Body of pancreas (tissue), 4 donors: ENCODE data around the gene LRRC10. TPM values are rescaled to one million over a fixed set of nuclear protein-coding genes. Genes with fewer than 3 reads are reported as not detected.

Source experiments
- ATAC-seq: fragments of 150-250 bp; one replicate; pipeline ENCODE4 v1.9.1; 2016
- DNase-seq, 4 donors: peaks; one replicate each; pipeline ENCODE4 v3.0.0-alpha.2; 2019
- H3K27ac ChIP-seq, 4 donors: fragments of 200-600 bp; sonication (generic); 1 replicate in 3 of 4; 2 replicates in 1 of 4; pipeline versions ENCODE4 v1.5.1 to v1.6.1; 2016 to 2019; ENCODE audit warnings: mild to moderate bottlenecking in 1 of 4, mixed read lengths in 1 of 4, moderate library complexity in 1 of 4
- H3K27me3 ChIP-seq, 2 donors: fragments of 200-600 bp; sonication (generic); one replicate each; pipeline ENCODE4 v1.6.0; 2016; ENCODE audit warnings: mild to moderate bottlenecking in 1 of 2
- H3K36me3 ChIP-seq, 2 donors: fragments of 200-600 bp; sonication (generic); replicated peaks in 1 of 2; 2 replicates each; pipeline ENCODE4 v1.5.1; 2016; ENCODE audit warnings: low read depth in 2 of 2; ENCODE audit not compliant: insufficient read depth in 1 of 2
- H3K4me1 ChIP-seq: fragments of 200-600 bp; sonication (generic); one replicate; pipeline ENCODE4 v1.6.0; 2016
- H3K4me3 ChIP-seq, 2 donors: fragments of 200-600 bp; sonication (generic); 1 replicate in 1 of 2; 2 replicates in 1 of 2; pipeline ENCODE4 v1.5.1; 2016 to 2019
- H3K9me3 ChIP-seq, 3 donors: fragments of 200-600 bp; sonication (generic); 1 replicate in 2 of 3; 2 replicates in 1 of 3; pipeline ENCODE4 v1.5.1; 2016
- CTCF ChIP-seq, 7 experiments: fragments of 450-650 bp in 4 of 7; fragments of 200-600 bp in 3 of 7; sonication (generic) in 3 of 7; IDR thresholded peaks; one replicate each; pipeline ENCODE4 v1.5.1; 2016 to 2019; ENCODE audit warnings: antibody characterized with exemption in 7 of 7
- POLR2A ChIP-seq, 3 donors: fragments of 450-650 bp; IDR thresholded peaks; one replicate each; pipeline ENCODE4 v1.6.1; 2016; ENCODE audit warnings: antibody characterized with exemption in 3 of 3, mild to moderate bottlenecking in 2 of 3
- WGBS, 2 donors: methylation state at CpG; one replicate each; pipeline ENCODE4 v1.1.5; 2017; 5-methylcytosine and 5-hydroxymethylcytosine counted together
- intact Hi-C: fragments of 100-400 bp; cut with DNase I; formaldehyde crosslinking; loops from one replicate; pipeline ENCODE4 v1.15.1; 2023
- total RNA-seq, 2 donors: library from RNA; depleted of rRNA; stranded (reverse); fragments of >200 nt; gene quantifications; one replicate each; pipeline ENCODE4 v1.1.0, GENCODE V29; 2016

Gene LRRC10
- total RNA-seq, 2 donors from 2014 or later: not detected

- H3K4me3 ChIP-seq: no peak overlapping the region
- H3K4me1 ChIP-seq: peaks cover 11% of the 10 kb centered on the region
- H3K27me3 ChIP-seq: no peaks in the 10 kb centered on the region
- H3K9me3 ChIP-seq: no peaks in the 10 kb centered on the region
- H3K36me3 ChIP-seq: peaks cover 0 to 42% of the 10 kb centered on the region in 2 donors
- TF ChIP-seq CTCF (IDR thresholded peaks at IDR 0.05): no peak
- no peak for TF ChIP-seq POLR2A (IDR thresholded peaks at IDR 0.05)
- 88 to 95% methylated on average over 2 of the region's 2 CpGs for WGBS, 2 donors
- DNase-seq: no peak
- intact Hi-C loops: loop anchor here (10.0 kb wide), 1 partner anchor 294 kb away; no protein-coding TSS in a partner anchor
- no peak for ATAC-seq
- H3K27ac ChIP-seq: no peak overlapping the region
These were observed 21.6 kb downstream of the LRRC10 start for GRCh38 chr12:69589082-69589481.

- DNase-seq (no peak), ATAC-seq (no peak)
- TF ChIP-seq CTCF (IDR thresholded peaks at IDR 0.05) (no peak), POLR2A (IDR thresholded peaks at IDR 0.05) (no peak)
- Histone ChIP-seq H3K27ac (no peak overlapping the region), H3K27me3 (no peaks in the 10 kb centered on the region), H3K4me1 (peaks cover 11% of the 10 kb centered on the region), H3K9me3 (no peaks in the 10 kb centered on the region), H3K36me3 (peaks cover 0 to 38% of the 10 kb centered on the region in 2 donors), H3K4me3 (no peak overlapping the region)
- intact Hi-C loops: loop anchor here (10.0 kb wide), 1 partner anchor 294 kb away; no protein-coding TSS in a partner anchor
- 86 to 87% methylated on average over 4 of the region's 4 CpGs for WGBS, 2 donors
These were observed 22.2 kb downstream of the LRRC10 start for GRCh38 chr12:69588527-69588926.

GRCh38 chr12:69585189-69586062 lies 25.3 kb downstream of the LRRC10 start, which contains the start of gene CCT2:
Gene CCT2 (plus strand): TSS chr12:69585459. CDS start chr12:69585522, 63 bp downstream.
- Histone ChIP-seq H3K36me3 (peaks cover 0 to 25% of the 10 kb centered on the region in 2 donors), H3K27me3 (no peaks in the 10 kb centered on the region), H3K27ac (peak within 1 kb of the TSS; percentile 59 to 85 (median 75)), H3K4me1 (peaks cover 11% of the 10 kb centered on the region), H3K9me3 (no peaks in the 10 kb centered on the region), H3K4me3 (peak within 1 kb of the TSS; percentile 90 to 99)
- peak; percentile 68 to 90 (median 89) for TF ChIP-seq POLR2A (IDR thresholded peaks at IDR 0.05)
- TF ChIP-seq CTCF (IDR thresholded peaks at IDR 0.05): peak in 4 of 7 experiments; percentile 20 to 35 (median 29)
- DNase-seq (peak; percentile 97 to 98 (median 97)), ATAC-seq (peak; percentile 100)
- intact Hi-C loops: loop anchor here (10.0 kb wide), 1 partner anchor 291 kb away; no protein-coding TSS in a partner anchor
- 1% methylated on average over 44 to 60 of the region's 63 CpGs for WGBS, 2 donors

GRCh38 chr12:69583203-69583602 lies 27.5 kb downstream of the LRRC10 start:
- no peak for ATAC-seq
- TF ChIP-seq POLR2A (IDR thresholded peaks at IDR 0.05) (no peak), CTCF (IDR thresholded peaks at IDR 0.05) (no peak)

More at GRCh38 chr12:69583203-69583602, 27.5 kb downstream of the LRRC10 start:
- H3K4me1 ChIP-seq: peaks cover 12% of the 10 kb centered on the region
- intact Hi-C loops: loop anchor here (10.0 kb wide), 1 partner anchor 288 kb away; no protein-coding TSS in a partner anchor
- no peak overlapping the region for H3K4me3 ChIP-seq
- no peaks in the 10 kb centered on the region for H3K9me3 ChIP-seq
- H3K27me3 ChIP-seq: no peaks in the 10 kb centered on the region
- H3K36me3 ChIP-seq: peaks cover 0 to 7% of the 10 kb centered on the region in 2 donors
- DNase-seq: no peak
- H3K27ac ChIP-seq: no peak overlapping the region
